ENCODE data around the gene NCKAP5.

Gene NCKAP5

GRCh38 chr2:133526530-133527300, 41.5 kb downstream of the NCKAP5 start:
- no peaks in the 10 kb centered on the region for H3K27me3 ChIP-seq (ENCODE audit: insufficient read depth, low read depth, severe bottlenecking)
- TF ChIP-seq CTCF (IDR thresholded peaks at IDR 0.05; ENCODE audit: low read depth, low read length): no peak
- H3K36me3 ChIP-seq: no peaks in the 10 kb centered on the region

DNA sequence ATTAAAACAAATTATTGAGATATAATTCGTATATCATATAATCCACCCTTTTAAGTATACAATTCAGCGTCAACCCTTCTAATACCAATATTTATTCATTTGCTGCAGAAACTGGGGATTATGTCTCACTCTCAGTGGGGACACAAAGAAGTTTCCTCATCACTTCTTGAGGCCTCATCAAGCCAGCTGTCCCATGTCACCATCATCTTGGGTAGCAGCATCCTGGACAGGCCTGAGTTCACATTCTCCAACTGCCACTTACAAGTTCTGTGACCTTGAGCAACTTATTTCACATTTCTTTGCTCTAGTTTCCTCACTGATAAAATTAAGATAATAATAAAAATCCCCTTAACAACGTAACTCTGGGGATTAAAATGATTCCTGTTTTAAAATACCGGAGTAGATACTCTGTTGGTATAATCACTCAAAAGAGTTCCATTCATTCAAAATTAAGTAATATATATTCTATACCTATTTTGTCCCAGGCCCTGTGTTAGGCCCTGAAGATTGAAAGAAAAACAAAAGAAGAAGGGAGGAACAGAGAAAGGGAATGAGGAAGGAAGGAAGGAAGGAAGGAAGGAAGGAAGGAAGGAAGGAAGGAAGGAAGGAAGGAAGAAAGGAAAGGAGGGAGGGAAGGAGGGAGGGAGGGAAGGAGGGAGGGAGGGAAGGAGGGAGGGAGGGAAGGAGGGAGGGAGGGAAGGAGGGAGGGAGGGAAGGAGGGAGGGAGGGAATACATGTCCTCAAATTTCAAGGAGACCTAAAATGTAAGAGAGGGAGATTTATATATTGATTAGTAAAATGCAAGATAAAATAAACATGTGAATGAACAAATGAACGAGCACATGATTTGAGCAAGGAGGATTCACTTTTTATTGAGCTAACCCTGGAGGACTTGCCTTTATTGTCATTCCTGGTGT, 42.4 kb downstream of the NCKAP5 start:
- Histone ChIP-seq H3K36me3 (no peaks in the 10 kb centered on the region), H3K27me3 (ENCODE audit: insufficient read depth, low read depth, severe bottlenecking) (no peaks in the 10 kb centered on the region), H3K27ac (peak overlapping the region; percentile 76), H3K9me3 (ENCODE audit: severe bottlenecking) (no peaks in the 10 kb centered on the region), H3K4me3 (ENCODE audit: low read depth, low read length) (no peak overlapping the region)
- peak; percentile 11 for DNase-seq
- TF ChIP-seq CTCF (IDR thresholded peaks at IDR 0.05; ENCODE audit: low read depth, low read length): no peak

More at GRCh38 chr2:133526530-133527300, 41.5 kb downstream of the NCKAP5 start:
- peak overlapping the region; percentile 76 for H3K27ac ChIP-seq
- H3K9me3 ChIP-seq (ENCODE audit: severe bottlenecking): no peaks in the 10 kb centered on the region
- peak; percentile 24 for DNase-seq
- no peak overlapping the region for H3K4me3 ChIP-seq (ENCODE audit: low read depth, low read length)

DNA sequence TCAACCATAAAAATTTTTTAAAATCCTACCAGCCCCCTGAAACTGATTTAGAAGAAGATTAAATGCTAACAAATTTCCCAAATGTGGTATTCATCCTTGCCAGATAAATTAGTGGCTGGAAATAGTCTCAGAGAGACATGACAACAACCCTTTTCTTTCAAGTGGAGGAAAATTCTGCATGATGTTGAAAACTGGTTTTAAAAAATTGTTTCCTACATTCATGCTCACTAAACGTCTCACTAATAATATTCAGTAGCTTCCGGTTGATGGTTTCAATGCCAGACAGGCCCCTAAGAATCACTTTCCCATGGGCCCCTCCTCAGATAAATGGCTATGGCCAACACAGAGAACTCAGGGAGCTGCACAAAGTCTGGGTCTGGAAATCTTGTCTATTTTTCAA, 43.2 kb downstream of the NCKAP5 start:
- Histone ChIP-seq H3K4me3 (ENCODE audit: low read depth, low read length) (no peak overlapping the region), H3K36me3 (no peaks in the 10 kb centered on the region), H3K27me3 (ENCODE audit: insufficient read depth, low read depth, severe bottlenecking) (no peaks in the 10 kb centered on the region), H3K27ac (peak overlapping the region; percentile 60), H3K9me3 (ENCODE audit: severe bottlenecking) (no peaks in the 10 kb centered on the region)
- DNase-seq: no peak
- no peak for TF ChIP-seq CTCF (IDR thresholded peaks at IDR 0.05; ENCODE audit: low read depth, low read length)

GRCh38 chr2:133523406-133523805, 44.9 kb downstream of the NCKAP5 start:
- no peak overlapping the region for H3K27ac ChIP-seq
- H3K27me3 ChIP-seq (ENCODE audit: insufficient read depth, low read depth, severe bottlenecking): no peaks in the 10 kb centered on the region
- TF ChIP-seq CTCF (IDR thresholded peaks at IDR 0.05; ENCODE audit: low read depth, low read length): no peak
- H3K36me3 ChIP-seq: no peaks in the 10 kb centered on the region
- no peaks in the 10 kb centered on the region for H3K9me3 ChIP-seq (ENCODE audit: severe bottlenecking)
- DNase-seq: no peak
- H3K4me3 ChIP-seq (ENCODE audit: low read depth, low read length): no peak overlapping the region

GRCh38 chr2:133522204-133522603, 46.1 kb downstream of the NCKAP5 start:
- Histone ChIP-seq H3K4me3 (ENCODE audit: low read depth, low read length) (no peak overlapping the region), H3K36me3 (no peaks in the 10 kb centered on the region), H3K9me3 (ENCODE audit: severe bottlenecking) (no peaks in the 10 kb centered on the region), H3K27me3 (ENCODE audit: insufficient read depth, low read depth, severe bottlenecking) (no peaks in the 10 kb centered on the region), H3K27ac (no peak overlapping the region)
- no peak for TF ChIP-seq CTCF (IDR thresholded peaks at IDR 0.05; ENCODE audit: low read depth, low read length)
- no peak for DNase-seq

Data from WERI-Rb-1 (cell line).